ENCODE data around the gene TUBGCP6.

The TUBGCP6 gene

GRCh38 chr22:50260434-50260800 lies 15.6 kb upstream of the TUBGCP6 start:
- H3K27me3 ChIP-seq (ENCODE audit: insufficient read depth, low read depth), result no peaks in the 10 kb centered on the region
- no peaks in the 10 kb centered on the region for H4K20me1 ChIP-seq (ENCODE audit: insufficient read depth)
- no peak overlapping the region for H3K4me3 ChIP-seq (IDR thresholded peaks at IDR 0.05; ENCODE audit: insufficient read depth, low read depth, low read length)
- H3K4me2 ChIP-seq, result peak overlapping the region; percentile 50; the same call in 1 of the 2 replicates
- no peaks in the 10 kb centered on the region for H3K79me2 ChIP-seq (ENCODE audit: insufficient read depth, low read depth)
- peak overlapping the region; percentile 60; the same call in 1 of the 2 replicates for H3K9ac ChIP-seq
- H3K4me1 ChIP-seq (ENCODE audit: low read depth, poor library complexity, severe bottlenecking), result peaks cover 10% of the 10 kb centered on the region
- no peak overlapping the region; the same call in 1 of the 2 replicates for H2AFZ ChIP-seq (ENCODE audit: low read depth)
- H3K36me3 ChIP-seq (ENCODE audit: insufficient read depth), result no peaks in the 10 kb centered on the region
- H3K27ac ChIP-seq, result no peak overlapping the region
- no peak for TF ChIP-seq CTCF (conservative IDR thresholded peaks at IDR 0.05; ENCODE audit: low read depth, low read length)

- H3K4me3 ChIP-seq (IDR thresholded peaks at IDR 0.05; ENCODE audit: insufficient read depth, low read depth, low read length), result no peak overlapping the region
- H4K20me1 ChIP-seq (ENCODE audit: insufficient read depth), result no peaks in the 10 kb centered on the region
- H3K36me3 ChIP-seq (ENCODE audit: insufficient read depth), result no peaks in the 10 kb centered on the region
- peaks cover 10% of the 10 kb centered on the region for H3K4me1 ChIP-seq (ENCODE audit: low read depth, poor library complexity, severe bottlenecking)
- no peaks in the 10 kb centered on the region for H3K27me3 ChIP-seq (ENCODE audit: insufficient read depth, low read depth)
- no peak for TF ChIP-seq CTCF (conservative IDR thresholded peaks at IDR 0.05; ENCODE audit: low read depth, low read length)
- no peak overlapping the region for H3K9ac ChIP-seq
- no peak overlapping the region for H3K4me2 ChIP-seq
- H3K79me2 ChIP-seq (ENCODE audit: insufficient read depth, low read depth), result no peaks in the 10 kb centered on the region
- H2AFZ ChIP-seq (ENCODE audit: low read depth), result no peak overlapping the region
- H3K27ac ChIP-seq, result no peak overlapping the region
Measured at GRCh38 chr22:50259302-50259701, 14.5 kb upstream of the TUBGCP6 start.

- no peaks in the 10 kb centered on the region for H3K27me3 ChIP-seq (ENCODE audit: insufficient read depth, low read depth)
- H3K4me1 ChIP-seq (ENCODE audit: low read depth, poor library complexity, severe bottlenecking), result peaks cover 10% of the 10 kb centered on the region
- no peaks in the 10 kb centered on the region for H4K20me1 ChIP-seq (ENCODE audit: insufficient read depth)
- H3K36me3 ChIP-seq (ENCODE audit: insufficient read depth), result no peaks in the 10 kb centered on the region
- H3K9ac ChIP-seq, result no peak overlapping the region
- H3K4me3 ChIP-seq (IDR thresholded peaks at IDR 0.05; ENCODE audit: insufficient read depth, low read depth, low read length), result no peak overlapping the region
- TF ChIP-seq CTCF (conservative IDR thresholded peaks at IDR 0.05; ENCODE audit: low read depth, low read length), result no peak
- H3K4me2 ChIP-seq, result no peak overlapping the region
- H2AFZ ChIP-seq (ENCODE audit: low read depth), result no peak overlapping the region
- H3K79me2 ChIP-seq (ENCODE audit: insufficient read depth, low read depth), result no peaks in the 10 kb centered on the region
- no peak overlapping the region for H3K27ac ChIP-seq
Measured at GRCh38 chr22:50258361-50259292, 13.8 kb upstream of the TUBGCP6 start.

GRCh38 chr22:50257451-50258360 lies 12.9 kb upstream of the TUBGCP6 start:
- Histone ChIP-seq H4K20me1 (ENCODE audit: insufficient read depth) (no peaks in the 10 kb centered on the region), H3K4me2 (no peak overlapping the region), H3K9ac (no peak overlapping the region), H3K4me1 (ENCODE audit: low read depth, poor library complexity, severe bottlenecking) (peaks cover 8% of the 10 kb centered on the region), H3K36me3 (ENCODE audit: insufficient read depth) (no peaks in the 10 kb centered on the region), H3K27ac (no peak overlapping the region), H3K4me3 (IDR thresholded peaks at IDR 0.05; ENCODE audit: insufficient read depth, low read depth, low read length) (no peak overlapping the region), H3K79me2 (ENCODE audit: insufficient read depth, low read depth) (no peaks in the 10 kb centered on the region), H3K27me3 (ENCODE audit: insufficient read depth, low read depth) (no peaks in the 10 kb centered on the region), H2AFZ (ENCODE audit: low read depth) (no peak overlapping the region)
- no peak for TF ChIP-seq CTCF (conservative IDR thresholded peaks at IDR 0.05; ENCODE audit: low read depth, low read length)

All from KMS-11 (cell line).